ENCODE data around the gene MS4A10.

GRCh38 chr11:60847281-60847680 lies 62.1 kb downstream of the MS4A10 start:
- no peak for TF ChIP-seq GATA2 (IDR thresholded peaks at IDR 0.05; ENCODE audit: low read depth, low read length)
- TF ChIP-seq GATA3 (IDR thresholded peaks at IDR 0.05; ENCODE audit: low read depth, low read length): no peak

Data from SH-SY5Y (cell line).